GM12801 (cell line): Measurements from ENCODE around the gene LSR.

ENCODE experiments used
- TF ChIP-seq, protein P1 (sequence below): IDR thresholded peaks from one replicate; pipeline ENCODE4 v1.5.1; 2011; ENCODE audit warnings: control low read depth; ENCODE audit not compliant: insufficient read length; ENCODE audit errors: extremely low read depth

Gene LSR

DNA sequence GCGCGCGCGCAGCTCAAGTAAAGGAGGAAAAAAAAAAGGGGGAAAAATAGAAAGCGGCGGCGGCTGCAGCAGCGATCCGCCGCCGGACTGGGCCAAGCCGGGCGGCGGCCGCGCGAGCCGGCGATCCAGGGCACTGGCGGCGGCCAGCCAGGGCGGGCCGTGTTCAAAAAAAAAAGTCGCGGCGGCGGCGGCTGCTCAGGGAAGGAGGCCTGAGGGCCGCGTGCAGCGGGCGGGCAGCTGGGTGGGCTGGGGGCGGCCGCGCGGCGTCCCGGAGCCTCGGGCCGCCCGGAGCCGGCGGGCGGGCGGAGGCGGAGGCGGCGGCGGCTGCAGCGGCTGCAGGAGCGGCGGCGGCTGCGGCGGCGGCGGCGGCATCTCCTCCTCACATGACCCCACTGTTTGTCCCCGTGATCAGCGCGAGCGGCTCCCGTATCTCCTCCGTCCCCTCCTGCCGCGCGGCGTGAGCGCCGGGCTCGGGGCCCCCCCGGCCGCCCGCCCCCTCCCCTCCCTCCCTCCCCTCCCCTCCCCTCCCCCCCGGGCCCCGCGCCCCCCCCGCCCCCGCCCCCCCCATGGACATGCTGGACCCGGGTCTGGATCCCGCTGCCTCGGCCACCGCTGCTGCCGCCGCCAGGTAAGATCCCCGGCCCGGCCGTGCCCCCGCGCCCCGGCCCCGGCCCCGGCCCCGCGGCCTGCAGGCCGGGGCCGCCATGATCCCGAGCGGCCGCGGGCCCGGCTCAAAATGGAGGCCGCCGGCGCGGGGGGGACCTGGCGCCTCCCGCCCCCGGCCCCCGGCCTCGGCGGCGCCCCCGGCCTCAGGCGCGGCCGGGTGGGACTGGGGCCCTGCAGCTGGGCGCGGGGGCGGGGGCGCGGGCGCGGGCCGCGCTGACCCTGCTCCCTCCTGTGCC is 20.0 kb downstream of the LSR start, which contains the start of gene USF2:
USF2 (plus strand) TSS at position 427 of the 902 bp plus-strand sequence; CDS start at position 567, 140 bp downstream.
- TF ChIP-seq, protein P1, sequence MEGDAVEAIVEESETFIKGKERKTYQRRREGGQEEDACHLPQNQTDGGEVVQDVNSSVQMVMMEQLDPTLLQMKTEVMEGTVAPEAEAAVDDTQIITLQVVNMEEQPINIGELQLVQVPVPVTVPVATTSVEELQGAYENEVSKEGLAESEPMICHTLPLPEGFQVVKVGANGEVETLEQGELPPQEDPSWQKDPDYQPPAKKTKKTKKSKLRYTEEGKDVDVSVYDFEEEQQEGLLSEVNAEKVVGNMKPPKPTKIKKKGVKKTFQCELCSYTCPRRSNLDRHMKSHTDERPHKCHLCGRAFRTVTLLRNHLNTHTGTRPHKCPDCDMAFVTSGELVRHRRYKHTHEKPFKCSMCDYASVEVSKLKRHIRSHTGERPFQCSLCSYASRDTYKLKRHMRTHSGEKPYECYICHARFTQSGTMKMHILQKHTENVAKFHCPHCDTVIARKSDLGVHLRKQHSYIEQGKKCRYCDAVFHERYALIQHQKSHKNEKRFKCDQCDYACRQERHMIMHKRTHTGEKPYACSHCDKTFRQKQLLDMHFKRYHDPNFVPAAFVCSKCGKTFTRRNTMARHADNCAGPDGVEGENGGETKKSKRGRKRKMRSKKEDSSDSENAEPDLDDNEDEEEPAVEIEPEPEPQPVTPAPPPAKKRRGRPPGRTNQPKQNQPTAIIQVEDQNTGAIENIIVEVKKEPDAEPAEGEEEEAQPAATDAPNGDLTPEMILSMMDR = no peak

DNA sequence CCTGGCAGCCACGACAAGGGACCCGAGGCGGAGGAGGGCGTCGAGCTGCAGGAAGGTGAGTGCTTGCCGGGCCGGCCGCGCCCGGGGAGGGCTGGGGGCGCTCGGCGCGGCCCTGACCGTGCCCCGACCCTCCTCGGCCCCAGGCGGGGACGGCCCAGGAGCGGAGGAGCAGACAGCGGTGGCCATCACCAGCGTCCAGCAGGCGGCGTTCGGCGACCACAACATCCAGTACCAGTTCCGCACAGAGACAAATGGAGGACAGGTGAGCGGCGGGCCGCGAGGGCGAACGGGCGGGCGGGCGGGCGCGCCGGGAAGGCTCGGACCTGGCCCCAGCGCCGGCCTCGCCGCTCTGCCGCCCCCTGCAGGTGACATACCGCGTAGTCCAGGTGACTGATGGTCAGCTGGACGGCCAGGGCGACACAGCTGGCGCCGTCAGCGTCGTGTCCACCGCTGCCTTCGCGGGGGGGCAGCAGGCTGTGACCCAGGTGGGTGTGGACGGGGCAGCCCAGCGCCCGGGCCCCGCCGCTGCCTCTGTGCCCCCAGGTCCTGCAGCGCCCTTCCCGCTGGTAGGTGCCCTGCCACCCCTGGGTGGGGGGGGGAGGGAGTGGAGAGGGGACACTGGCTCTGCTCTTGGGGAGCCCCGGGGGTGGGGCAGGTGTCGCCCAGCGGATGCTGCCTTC is 20.8 kb downstream of the LSR start:
- TF ChIP-seq, protein P1 = no peak

DNA sequence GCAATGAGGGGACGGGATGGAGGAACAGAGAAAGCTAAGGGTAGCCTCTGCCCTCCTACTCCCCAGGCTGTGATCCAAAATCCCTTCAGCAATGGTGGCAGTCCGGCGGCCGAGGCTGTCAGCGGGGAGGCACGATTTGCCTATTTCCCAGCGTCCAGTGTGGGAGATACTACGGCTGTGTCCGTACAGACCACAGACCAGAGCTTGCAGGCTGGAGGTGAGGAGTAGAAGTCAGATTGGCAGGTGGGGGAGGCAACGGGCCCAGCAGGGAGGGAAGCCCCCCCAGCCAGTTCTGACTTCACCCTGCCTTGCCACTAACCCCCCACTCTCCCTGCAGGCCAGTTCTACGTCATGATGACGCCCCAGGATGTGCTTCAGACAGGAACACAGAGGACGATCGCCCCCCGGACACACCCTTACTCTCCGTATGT is 21.6 kb downstream of the LSR start:
- TF ChIP-seq, protein P1 = no peak

DNA sequence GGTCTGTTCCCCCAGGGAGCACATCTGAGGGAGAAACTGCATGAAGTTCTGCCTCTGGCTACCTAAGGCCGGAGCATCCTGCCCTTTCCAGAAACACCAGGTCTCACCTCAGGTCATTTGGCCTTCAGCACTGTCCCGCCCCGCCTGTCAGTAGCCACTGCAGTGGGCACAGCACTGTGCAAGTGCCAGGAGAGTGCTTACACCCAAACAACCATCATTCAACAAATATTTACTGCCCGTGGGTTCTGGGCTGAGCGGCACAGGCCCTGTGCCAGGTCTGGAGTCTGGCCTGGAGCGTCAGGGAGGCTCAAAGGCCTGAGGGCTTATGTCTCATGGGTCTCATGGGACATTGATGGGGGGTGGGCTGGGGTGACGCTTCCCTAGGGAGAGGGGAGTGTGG is 22.7 kb downstream of the LSR start:
- TF ChIP-seq, protein P1 = no peak

DNA sequence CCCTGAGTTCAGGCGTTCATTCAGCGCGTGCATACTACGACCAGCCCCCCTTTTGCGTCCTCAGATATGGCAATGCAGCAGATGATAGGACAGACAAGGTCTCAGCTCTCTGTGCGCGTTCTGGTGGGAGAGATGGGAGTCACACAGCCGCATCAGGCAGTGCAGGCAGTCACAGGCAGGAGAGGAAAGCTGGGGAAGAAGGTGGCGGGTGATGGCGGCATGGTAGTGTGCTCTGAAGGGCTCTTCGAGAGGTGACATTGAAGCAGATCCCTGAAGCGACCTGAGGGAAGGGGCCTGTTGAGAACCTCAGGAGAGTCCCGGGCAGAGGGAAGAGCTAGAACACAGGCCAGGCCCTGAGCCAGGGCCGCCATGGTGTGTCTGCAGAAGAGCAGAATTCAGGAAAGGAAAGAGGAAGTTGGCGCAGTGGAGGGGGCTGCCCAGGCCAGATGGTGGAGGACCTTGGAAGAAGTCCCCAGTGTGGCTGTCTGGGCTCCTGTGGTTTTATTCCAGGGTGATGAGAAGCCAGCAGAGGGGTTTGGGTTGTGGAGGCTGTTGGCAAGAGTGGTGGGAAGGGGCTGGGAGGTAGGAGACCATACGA is 23.4 kb downstream of the LSR start:
- TF ChIP-seq, protein P1 = no peak

DNA sequence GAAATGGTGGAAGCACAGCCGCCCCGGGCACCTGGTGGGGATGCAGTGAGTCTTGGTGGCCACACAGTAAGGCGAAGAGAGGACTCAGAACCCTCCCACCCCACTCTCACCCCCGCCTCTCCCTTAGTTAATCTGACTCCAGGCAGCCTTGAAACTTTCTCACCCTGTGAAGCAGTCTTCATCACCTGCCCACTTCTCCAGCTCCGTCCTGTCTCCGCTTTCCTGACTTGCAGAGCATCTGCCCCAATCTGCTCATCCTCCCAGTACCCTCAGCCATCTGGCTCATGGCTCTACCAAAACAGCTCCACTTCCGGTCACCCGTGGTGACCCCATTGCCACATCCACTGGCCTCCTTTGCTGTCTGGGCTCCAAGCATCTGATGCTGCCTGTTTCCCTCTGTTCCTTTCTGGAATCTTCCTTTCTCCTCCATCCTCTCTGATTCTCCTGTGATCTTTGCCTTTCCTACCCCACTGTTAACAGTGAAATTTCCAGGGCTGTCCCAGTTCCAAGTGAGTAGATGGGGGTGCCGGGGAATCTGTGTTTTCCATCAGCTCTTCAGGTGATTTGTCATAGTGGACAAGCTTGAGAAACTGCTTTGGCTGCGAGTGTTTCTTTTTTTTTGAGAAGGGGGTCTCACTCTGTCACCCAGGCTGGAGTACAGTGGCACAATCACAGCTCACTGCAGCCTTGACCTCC is 24.3 kb downstream of the LSR start:
- TF ChIP-seq, protein P1 = no peak
